ENCODE measurements around the gene TXNDC16. TPM values are rescaled to one million over a fixed set of nuclear protein-coding genes. Genes with fewer than 3 reads are reported as not detected.
A peak's percentile ranks its signal among the peaks of the same experiment; 100 is the strongest.
"Not testable (repeated sequence)": the region's sequence is repeated elsewhere in the genome, so short reads cannot be mapped to it uniquely, and the experiment has no call there.

TXNDC16 gene, protein sequence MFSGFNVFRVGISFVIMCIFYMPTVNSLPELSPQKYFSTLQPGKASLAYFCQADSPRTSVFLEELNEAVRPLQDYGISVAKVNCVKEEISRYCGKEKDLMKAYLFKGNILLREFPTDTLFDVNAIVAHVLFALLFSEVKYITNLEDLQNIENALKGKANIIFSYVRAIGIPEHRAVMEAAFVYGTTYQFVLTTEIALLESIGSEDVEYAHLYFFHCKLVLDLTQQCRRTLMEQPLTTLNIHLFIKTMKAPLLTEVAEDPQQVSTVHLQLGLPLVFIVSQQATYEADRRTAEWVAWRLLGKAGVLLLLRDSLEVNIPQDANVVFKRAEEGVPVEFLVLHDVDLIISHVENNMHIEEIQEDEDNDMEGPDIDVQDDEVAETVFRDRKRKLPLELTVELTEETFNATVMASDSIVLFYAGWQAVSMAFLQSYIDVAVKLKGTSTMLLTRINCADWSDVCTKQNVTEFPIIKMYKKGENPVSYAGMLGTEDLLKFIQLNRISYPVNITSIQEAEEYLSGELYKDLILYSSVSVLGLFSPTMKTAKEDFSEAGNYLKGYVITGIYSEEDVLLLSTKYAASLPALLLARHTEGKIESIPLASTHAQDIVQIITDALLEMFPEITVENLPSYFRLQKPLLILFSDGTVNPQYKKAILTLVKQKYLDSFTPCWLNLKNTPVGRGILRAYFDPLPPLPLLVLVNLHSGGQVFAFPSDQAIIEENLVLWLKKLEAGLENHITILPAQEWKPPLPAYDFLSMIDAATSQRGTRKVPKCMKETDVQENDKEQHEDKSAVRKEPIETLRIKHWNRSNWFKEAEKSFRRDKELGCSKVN
- total RNA-seq, result 1 to 10 TPM; 5.0 to 9.9 TPM
- long read RNA-seq, donor 1, full-length matches to known transcripts, result 4 of 5 reads
- long read RNA-seq, donor 1, partial matches to known transcripts, result 1 of 5 reads
- long read RNA-seq, donor 1, other reads (novel, unspliced or antisense), result 0 of 5 reads
- long read RNA-seq, donor 2, partial matches to known transcripts, result 2 of 3 reads
- long read RNA-seq, donor 2, other reads (novel, unspliced or antisense), result 1 of 3 reads

DNA sequence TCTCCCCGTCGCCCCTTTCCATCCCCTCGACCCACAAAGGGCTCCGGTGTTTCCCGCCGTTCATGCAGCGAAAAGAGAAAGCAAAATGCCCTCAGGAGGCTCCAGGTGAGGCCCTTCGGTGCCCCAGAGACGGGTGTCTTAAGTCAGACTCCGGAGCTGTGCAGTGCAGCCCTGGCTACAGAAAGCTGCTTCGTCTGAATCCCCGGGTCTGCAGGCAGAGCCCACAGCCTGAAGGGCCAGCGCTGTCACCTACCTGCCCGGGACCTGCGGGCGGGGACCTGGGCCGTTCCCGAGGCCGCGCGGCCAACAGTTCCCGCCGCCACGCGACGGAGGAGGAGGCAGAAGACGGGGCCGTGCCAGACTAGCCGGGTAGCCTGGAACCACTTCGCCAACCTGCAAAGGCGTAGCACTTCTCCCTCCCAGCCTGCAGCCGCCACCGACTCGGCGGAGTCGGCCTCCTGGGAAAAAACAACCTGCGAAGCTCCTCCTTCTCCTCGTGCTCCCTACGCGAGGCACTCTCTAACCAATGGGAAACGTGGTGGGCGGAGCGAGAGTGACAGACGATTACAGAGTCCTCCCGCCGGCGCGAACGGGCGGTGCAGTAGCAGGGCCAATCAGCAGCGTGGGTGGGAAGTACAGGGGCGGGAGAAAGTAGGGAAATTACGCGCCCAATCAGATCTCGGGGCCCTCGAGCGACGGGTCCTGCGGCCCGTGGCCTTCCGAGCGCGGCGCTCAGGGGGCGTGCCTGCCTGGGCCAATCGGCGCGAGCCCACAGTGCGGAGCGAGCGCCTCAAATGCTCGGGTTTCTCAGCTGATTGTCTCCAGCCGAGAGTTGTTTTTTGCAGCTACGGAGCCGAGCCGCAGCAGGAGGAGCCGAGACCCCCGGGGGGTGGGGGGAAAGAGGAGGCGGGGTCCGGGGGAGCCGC is at the start of gene TXNDC16, which contains the start of gene GPR137C:
Gene TXNDC16, minus strand, starts transcription at position 443 of the 926 bp plus-strand sequence. CDS start 8,948 bp downstream, outside the sequence.
Gene GPR137C, plus strand, starts transcription at position 774 of the 926 bp plus-strand sequence. CDS start 312 bp downstream, outside the sequence.
- DNase-seq (ENCODE audit: low spot score), result peak; percentile 100
- intact Hi-C loops (cut with DNase I), result no loop called here

DNA sequence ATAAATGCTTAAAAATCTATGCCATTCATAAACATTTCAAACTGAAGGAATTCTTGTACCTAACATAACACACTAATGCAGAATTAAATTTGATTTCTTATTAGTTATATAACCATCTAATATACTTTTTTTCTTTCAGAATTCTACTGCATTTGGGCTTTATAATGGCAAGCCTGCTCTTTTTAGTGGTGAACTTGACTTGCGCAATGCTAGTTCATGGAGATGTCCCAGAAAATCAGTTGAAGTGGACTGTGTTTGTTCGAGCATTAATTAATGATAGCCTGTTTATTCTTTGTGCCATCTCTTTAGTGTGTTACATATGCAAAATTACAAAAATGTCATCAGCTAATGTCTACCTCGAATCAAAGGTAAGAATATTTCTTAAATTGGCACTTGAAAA is 47.7 kb upstream of the TXNDC16 start:
- no peak for DNase-seq (ENCODE audit: low spot score)
- intact Hi-C loops (cut with DNase I), result loop anchor here in 1 of 2 donors (5.0 kb wide), 1 partner anchor 1152 kb away; no protein-coding TSS in a partner anchor

GRCh38 chr14:52598568-52598967 is 46.3 kb upstream of the TXNDC16 start:
- intact Hi-C loops (cut with DNase I), result no loop called here
- no peak for DNase-seq (ENCODE audit: low spot score)

DNA sequence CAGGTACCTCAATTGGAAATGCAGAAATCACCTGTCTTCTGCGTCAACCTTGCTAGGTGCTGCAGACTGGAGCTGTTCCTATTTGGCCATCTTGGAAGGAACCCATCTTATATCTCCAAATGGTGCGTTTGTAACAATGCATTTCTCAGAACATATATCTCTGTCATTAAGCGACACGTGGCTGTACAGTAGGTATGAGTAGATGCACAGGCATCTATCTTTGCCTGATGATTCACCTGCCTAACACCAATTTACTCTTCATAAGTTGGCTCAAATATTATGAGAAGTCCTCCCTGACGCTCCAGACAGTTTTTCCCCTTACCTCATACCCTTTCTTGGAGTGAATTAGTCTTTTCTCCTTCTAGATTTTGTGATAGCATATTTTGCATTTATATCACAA is 44.6 kb upstream of the TXNDC16 start:
- intact Hi-C loops (cut with DNase I), result no loop called here
- no peak for DNase-seq (ENCODE audit: low spot score)

DNA sequence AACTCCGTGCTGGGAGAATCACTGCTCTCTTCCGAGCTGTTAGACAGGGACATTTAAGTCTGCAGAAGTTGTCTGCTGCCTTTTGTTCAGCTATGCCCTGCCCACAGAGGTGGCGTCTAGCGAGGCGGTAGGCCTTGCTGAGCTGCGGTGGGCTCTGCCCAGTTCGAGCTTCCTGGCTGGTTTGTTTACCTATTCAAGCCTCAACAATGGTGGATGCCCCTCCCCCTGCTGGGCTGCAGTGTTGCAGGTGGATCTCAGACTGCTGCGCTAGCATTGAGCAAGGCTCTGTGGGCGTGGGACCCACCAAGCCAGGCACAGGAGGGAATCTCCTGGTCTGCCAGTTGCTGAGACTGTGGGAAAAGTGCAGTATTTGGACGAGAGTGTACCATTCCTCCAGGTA is 44.0 kb upstream of the TXNDC16 start:
- no peak for DNase-seq (ENCODE audit: low spot score)
- intact Hi-C loops (cut with DNase I), result no loop called here

DNA sequence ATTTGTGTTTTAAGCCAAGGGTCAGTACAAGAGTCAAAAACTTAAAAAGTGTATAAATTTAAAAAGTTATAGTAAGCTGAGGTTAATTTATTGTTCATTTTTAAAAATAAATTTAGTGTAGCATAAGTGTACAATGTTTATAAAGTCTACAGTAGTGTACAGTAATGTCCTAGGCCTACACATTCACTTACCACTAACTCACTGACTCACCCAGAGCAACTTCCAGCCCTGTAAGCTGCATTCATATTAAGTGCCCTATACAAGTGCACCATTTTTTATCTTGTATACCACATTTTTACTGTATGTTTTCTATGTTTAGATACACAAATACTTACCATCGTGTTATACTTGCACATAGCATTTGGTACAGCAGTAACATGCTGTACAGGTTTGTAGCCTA is 38.0 kb upstream of the TXNDC16 start:
- DNase-seq (ENCODE audit: low spot score), result no peak
- intact Hi-C loops (cut with DNase I), result no loop called here

DNA sequence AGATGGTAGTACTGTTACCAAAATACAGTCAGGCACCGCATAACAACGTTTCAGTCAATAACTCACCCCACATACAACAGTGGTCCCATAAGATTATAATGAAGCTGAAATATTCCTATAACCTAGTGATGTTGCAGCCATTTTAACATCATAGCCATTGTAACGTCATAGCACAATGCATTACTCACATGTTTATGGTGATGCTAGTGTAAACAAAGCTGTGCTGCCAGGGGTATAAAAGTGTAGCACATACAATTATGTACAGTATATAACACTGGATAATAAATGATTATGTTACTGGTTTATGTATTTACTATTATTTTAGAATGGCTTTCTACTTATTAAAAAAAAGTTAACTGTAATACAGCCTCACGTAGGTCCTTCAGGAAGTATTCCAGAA is 37.3 kb upstream of the TXNDC16 start:
- DNase-seq (ENCODE audit: low spot score), result no peak
- intact Hi-C loops (cut with DNase I), result no loop called here

- no peak for DNase-seq (ENCODE audit: low spot score)
- intact Hi-C loops (cut with DNase I), result no loop called here
These were observed 31.2 kb upstream of the TXNDC16 start for GRCh38 chr14:52583544-52583943.

DNA sequence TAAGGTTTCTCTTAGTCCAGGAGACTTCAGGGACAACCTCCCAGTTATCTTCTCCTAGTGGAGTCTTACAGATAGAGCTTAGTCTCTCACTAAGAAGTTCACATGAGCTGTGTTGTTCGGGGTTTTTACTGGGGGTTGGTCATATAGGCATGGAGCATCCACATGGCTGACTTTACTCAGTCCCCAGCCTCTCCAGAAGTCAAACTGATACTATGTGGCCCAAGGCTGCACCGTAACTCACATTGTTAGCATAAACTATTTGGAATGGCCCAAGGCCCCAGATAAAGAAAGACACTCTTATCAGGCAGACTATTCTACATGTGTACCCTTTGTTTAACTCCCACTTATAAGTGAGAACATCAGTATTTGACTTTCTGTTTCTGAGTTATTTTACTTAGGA is 23.6 kb upstream of the TXNDC16 start:
- intact Hi-C loops (cut with DNase I), result no loop called here
- DNase-seq (ENCODE audit: low spot score), result no peak

DNA sequence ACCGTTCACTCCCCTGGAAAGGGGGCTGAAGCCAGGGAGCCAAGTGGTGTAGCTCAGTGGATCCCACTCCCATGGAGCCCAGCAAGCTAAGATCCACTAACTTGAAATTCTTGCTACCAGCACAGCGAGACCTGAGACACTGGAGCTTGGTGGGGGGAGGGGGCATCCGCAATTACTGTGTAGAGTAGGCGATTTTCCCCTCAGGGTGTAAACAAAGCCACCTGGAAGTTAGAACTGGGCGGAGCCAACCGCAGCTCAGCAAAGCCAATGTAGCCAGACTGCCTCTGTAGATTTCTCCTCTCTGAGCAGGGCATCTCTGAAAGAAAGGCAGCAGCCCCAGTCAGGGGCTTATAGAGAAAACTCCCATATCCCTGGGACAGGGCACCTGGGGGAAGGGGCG is 16.1 kb upstream of the TXNDC16 start:
- intact Hi-C loops (cut with DNase I); DNase-seq (ENCODE audit: low spot score): not testable (repeated sequence)

GRCh38 chr14:52563120-52563519 is 10.8 kb upstream of the TXNDC16 start:
- DNase-seq (ENCODE audit: low spot score), result no peak
- intact Hi-C loops (cut with DNase I), result no loop called here

- intact Hi-C loops (cut with DNase I), result no loop called here
- no peak for DNase-seq (ENCODE audit: low spot score)
These were observed 6.4 kb upstream of the TXNDC16 start for GRCh38 chr14:52558688-52559087.

- intact Hi-C loops (cut with DNase I), result no loop called here
- peak; percentile 94 for DNase-seq (ENCODE audit: low spot score)
These were observed 1.6 kb upstream of the TXNDC16 start for GRCh38 chr14:52553671-52554575.

DNA sequence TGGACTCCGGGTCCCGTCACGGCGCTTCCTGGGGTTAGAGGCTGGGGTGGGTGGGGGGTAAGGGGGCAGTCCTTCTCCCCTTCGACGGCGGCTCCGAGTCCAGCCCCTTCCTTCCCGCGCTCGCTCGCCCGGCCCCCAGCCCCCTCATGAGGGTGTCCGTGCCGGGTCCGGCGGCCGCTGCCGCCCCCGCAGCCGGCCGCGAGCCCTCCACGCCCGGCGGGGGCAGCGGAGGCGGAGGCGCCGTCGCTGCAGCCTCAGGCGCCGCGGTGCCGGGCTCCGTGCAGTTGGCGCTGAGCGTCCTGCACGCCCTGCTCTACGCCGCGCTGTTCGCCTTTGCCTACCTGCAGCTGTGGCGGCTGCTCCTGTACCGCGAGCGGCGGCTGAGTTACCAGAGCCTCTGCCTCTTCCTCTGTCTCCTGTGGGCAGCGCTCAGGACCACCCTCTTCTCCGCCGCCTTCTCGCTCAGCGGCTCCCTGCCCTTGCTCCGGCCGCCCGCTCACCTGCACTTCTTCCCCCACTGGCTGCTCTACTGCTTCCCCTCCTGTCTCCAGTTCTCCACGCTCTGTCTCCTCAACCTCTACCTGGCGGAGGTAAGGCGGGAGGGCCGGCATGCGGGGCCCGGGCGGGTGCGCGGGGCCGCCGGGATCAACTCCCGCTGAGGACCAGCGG is 831 bp upstream of the TXNDC16 start:
- intact Hi-C loops (cut with DNase I), result no loop called here
- no peak for DNase-seq (ENCODE audit: low spot score)

DNA sequence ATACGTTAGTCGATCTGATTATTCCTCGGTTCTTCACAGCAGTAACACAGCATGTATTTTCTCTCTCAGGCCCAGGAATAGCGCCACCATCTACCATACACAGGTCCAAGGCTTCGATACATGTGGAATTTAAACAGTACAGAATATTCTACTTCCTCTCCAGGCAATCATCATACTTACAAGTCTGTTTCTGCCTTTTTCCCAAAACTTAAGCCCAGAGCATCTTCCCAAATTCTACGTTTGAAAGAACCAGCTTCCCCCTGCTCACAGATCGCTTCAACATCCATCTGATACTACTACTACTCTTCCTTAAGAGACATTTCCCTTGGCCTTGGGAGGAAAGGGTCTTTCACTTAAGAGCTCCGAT is 626 bp downstream of the TXNDC16 start:
- intact Hi-C loops (cut with DNase I), result no loop called here
- DNase-seq (ENCODE audit: low spot score), result no peak

GRCh38 chr14:52551205-52551604 is 1.1 kb downstream of the TXNDC16 start:
- no peak for DNase-seq (ENCODE audit: low spot score)
- intact Hi-C loops (cut with DNase I), result no loop called here

GRCh38 chr14:52550661-52551060 is 1.6 kb downstream of the TXNDC16 start:
- no peak for DNase-seq (ENCODE audit: low spot score)
- intact Hi-C loops (cut with DNase I), result no loop called here
